ENCODE results near the gene CDKN2B-AS1. TPM values are rescaled to one million over a fixed set of nuclear protein-coding genes. Genes with fewer than 3 reads are reported as not detected.

CDKN2B-AS1 gene
- total and polyA plus RNA-seq, 2 experiments from 2014 or later = 0.27 to 0.68 TPM

DNA sequence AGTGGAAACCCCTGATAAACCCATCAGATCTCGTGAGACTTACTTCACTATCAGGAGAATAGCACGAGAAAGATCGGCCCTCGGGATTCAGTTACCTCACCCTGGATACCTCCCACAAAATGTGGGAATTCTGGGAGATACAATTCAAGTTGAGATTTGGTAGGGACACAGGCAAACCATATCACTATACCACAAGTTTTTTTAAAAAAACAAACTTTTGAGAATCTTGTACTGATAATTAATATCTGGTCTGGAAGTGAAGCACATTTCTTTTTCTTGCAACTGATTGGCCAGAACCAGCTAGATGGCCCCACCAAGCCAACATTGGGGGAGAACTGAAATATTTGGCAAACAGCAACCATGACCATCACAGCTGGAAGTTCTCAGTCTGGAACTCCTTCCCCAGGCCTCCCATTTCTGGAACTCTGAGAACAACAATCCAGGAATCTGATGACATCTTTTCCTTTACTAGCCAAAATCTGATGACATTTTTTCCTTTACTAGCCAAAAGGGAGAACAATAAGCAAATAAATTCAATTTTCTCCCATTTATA is 66.3 kb downstream of the CDKN2B-AS1 start:
- DNase-seq (ENCODE audit: low spot score) = no peak
- no peak overlapping the region for H3K27ac ChIP-seq
- no peak for TF ChIP-seq EZH2 (IDR thresholded peaks at IDR 0.05; ENCODE audit: borderline replicate concordance)

DNA sequence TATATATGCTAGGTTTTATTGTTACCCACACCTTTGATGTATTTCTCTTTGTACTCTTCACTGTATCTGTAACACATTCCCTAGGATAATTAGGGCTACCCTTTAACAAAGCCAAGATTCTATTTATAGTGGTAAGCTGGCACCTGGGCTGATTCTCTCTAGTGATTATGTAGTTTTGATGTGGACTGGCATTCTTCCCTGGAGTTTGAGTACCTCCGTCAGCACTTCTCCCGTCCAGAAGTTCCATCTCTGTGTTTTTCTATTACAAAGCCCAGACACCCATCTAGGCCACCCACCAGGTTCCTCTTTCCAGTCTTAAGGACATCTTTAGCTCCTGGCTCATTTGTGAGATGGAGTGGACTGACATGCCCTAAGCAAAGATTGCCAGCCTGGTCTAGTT is 70.4 kb downstream of the CDKN2B-AS1 start:
- 55% methylated on average over 2 of the region's 2 CpGs for WGBS (ENCODE audit: low lambda C conversion rate, missing lambda C conversion rate)
- Histone ChIP-seq H3K4me2 (no peak overlapping the region), H4K20me1 (ENCODE audit: insufficient read depth, poor library complexity, severe bottlenecking) (no peaks in the 10 kb centered on the region), H3K27ac (no peak overlapping the region), H3K27me3 (no peaks in the 10 kb centered on the region), H3K36me3 (replicated peaks; ENCODE audit: insufficient read depth, low read depth) (no peaks in the 10 kb centered on the region), H3K9me2 (replicated peaks; ENCODE audit: insufficient read depth) (no peaks in the 10 kb centered on the region), H3K4me1 (ENCODE audit: insufficient read depth) (no peaks in the 10 kb centered on the region), H3K9me3 (ENCODE audit: low read depth) (no peaks in the 10 kb centered on the region), H3K79me2 (no peaks in the 10 kb centered on the region), H2AFZ (no peak overlapping the region), H3K4me3 (no peak overlapping the region)
- DNase-seq (ENCODE audit: low spot score) = no peak
- TF ChIP-seq, protein P1, sequence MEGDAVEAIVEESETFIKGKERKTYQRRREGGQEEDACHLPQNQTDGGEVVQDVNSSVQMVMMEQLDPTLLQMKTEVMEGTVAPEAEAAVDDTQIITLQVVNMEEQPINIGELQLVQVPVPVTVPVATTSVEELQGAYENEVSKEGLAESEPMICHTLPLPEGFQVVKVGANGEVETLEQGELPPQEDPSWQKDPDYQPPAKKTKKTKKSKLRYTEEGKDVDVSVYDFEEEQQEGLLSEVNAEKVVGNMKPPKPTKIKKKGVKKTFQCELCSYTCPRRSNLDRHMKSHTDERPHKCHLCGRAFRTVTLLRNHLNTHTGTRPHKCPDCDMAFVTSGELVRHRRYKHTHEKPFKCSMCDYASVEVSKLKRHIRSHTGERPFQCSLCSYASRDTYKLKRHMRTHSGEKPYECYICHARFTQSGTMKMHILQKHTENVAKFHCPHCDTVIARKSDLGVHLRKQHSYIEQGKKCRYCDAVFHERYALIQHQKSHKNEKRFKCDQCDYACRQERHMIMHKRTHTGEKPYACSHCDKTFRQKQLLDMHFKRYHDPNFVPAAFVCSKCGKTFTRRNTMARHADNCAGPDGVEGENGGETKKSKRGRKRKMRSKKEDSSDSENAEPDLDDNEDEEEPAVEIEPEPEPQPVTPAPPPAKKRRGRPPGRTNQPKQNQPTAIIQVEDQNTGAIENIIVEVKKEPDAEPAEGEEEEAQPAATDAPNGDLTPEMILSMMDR (IDR thresholded peaks at IDR 0.05; ENCODE audit: poor library complexity) = no peak

More for the DNA sequence above, 66.3 kb downstream of the CDKN2B-AS1 start:
- no peaks in the 10 kb centered on the region for H3K9me2 ChIP-seq (replicated peaks; ENCODE audit: insufficient read depth)
- H3K4me2 ChIP-seq = no peak overlapping the region
- H3K79me2 ChIP-seq = no peaks in the 10 kb centered on the region
- no peak overlapping the region for H3K4me3 ChIP-seq
- H3K36me3 ChIP-seq (replicated peaks; ENCODE audit: insufficient read depth, low read depth) = no peaks in the 10 kb centered on the region
- WGBS (ENCODE audit: low lambda C conversion rate, missing lambda C conversion rate) = 87% methylated on average over 4 of the region's 4 CpGs
- no peaks in the 10 kb centered on the region for H3K9me3 ChIP-seq (ENCODE audit: low read depth)
- H3K27me3 ChIP-seq = no peaks in the 10 kb centered on the region
- no peak overlapping the region for H2AFZ ChIP-seq
- H3K4me1 ChIP-seq (ENCODE audit: insufficient read depth) = no peaks in the 10 kb centered on the region
- no peaks in the 10 kb centered on the region for H4K20me1 ChIP-seq (ENCODE audit: insufficient read depth, poor library complexity, severe bottlenecking)

DNA sequence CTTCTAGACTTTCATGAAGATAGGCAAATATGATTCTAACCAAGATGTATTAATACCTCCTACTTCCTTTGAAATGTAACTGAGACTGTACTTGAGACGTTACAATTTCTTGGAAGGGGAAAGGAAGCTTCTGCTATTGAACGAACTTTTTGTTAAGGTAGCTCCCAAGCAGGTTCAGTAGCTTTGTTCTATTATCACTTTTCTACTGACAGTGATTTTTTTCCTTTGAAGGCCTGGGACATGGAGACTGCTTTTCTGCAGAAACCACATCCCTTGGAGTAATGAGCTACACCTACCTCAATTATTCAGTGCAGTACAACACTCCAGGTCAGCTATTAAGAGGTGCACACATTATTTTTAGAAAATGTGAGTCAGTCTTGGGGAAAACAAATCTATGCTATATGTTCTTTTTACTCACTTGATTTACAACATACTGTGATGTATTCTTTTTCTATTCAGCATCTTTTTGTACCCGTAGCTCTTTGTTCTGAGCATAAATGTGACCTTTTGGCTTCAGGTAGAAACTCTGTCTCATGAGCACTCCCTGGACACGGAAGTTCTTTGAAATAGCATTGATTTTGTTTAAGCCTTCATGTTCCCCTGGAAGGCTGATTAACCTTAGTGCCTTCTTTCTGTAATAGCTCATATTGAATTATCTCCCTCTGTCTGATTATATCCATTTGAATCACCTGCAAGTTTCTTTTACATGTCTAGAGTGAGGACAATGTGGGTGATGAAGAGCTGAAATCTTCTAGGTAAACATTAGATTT is 71.0 kb downstream of the CDKN2B-AS1 start:
- Histone ChIP-seq H3K4me3 (no peak overlapping the region), H3K79me2 (no peaks in the 10 kb centered on the region), H3K9me3 (ENCODE audit: low read depth) (no peaks in the 10 kb centered on the region), H2AFZ (no peak overlapping the region), H3K4me2 (no peak overlapping the region), H3K4me1 (ENCODE audit: insufficient read depth) (no peaks in the 10 kb centered on the region), H3K36me3 (replicated peaks; ENCODE audit: insufficient read depth, low read depth) (no peaks in the 10 kb centered on the region), H3K9me2 (replicated peaks; ENCODE audit: insufficient read depth) (no peaks in the 10 kb centered on the region), H3K27me3 (no peaks in the 10 kb centered on the region), H3K27ac (no peak overlapping the region), H4K20me1 (ENCODE audit: insufficient read depth, poor library complexity, severe bottlenecking) (no peaks in the 10 kb centered on the region)
- TF ChIP-seq EZH2 (IDR thresholded peaks at IDR 0.05; ENCODE audit: borderline replicate concordance) (no peak), EZH2phosphoT487 (IDR thresholded peaks at IDR 0.05; ENCODE audit: low read depth, severe bottlenecking, unreplicated experiment) (no peak)
- TF ChIP-seq, protein P1 (IDR thresholded peaks at IDR 0.05; ENCODE audit: poor library complexity) = no peak
- DNase-seq (ENCODE audit: low spot score) = no peak
- WGBS (ENCODE audit: low lambda C conversion rate, missing lambda C conversion rate) = 83% methylated on average over 4 of the region's 4 CpGs

DNA sequence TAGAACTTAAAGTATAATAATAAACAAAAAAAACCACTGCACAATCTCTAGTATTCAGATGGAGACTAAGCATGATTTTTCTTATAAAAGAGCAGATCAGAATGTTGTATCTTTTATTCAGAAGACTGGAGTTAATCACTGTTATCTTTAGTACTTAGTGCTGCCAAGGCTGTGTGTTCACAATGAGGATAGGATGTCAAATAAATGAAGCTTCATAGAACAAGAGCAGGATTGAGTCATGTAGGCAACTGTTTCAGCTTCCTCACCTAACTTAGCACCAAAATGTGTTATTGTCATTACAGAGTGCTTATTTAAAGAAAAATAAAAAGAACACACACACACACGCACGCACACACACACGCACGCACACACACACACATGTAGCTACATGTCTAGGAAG is 72.6 kb downstream of the CDKN2B-AS1 start:
- Histone ChIP-seq H3K27ac (no peak overlapping the region), H3K4me2 (no peak overlapping the region), H3K79me2 (no peaks in the 10 kb centered on the region), H3K4me1 (ENCODE audit: insufficient read depth) (no peaks in the 10 kb centered on the region), H3K36me3 (replicated peaks; ENCODE audit: insufficient read depth, low read depth) (no peaks in the 10 kb centered on the region), H3K27me3 (no peaks in the 10 kb centered on the region), H4K20me1 (ENCODE audit: insufficient read depth, poor library complexity, severe bottlenecking) (no peaks in the 10 kb centered on the region), H3K4me3 (no peak overlapping the region), H3K9me2 (replicated peaks; ENCODE audit: insufficient read depth) (no peaks in the 10 kb centered on the region), H3K9me3 (ENCODE audit: low read depth) (no peaks in the 10 kb centered on the region), H2AFZ (no peak overlapping the region)
- TF ChIP-seq EZH2 (IDR thresholded peaks at IDR 0.05; ENCODE audit: borderline replicate concordance) = no peak
- WGBS (ENCODE audit: low lambda C conversion rate, missing lambda C conversion rate) = 46% methylated on average over 4 of the region's 4 CpGs
- DNase-seq (ENCODE audit: low spot score) = no peak
